Measurements from ENCODE around the gene DOLK.

DOLK gene

GRCh38 chr9:128906741-128907140 lies 40.7 kb downstream of the DOLK start:
- no peak for DNase-seq (ENCODE audit: low read depth)

GRCh38 chr9:128905964-128906363 lies 41.4 kb downstream of the DOLK start:
- DNase-seq (ENCODE audit: low read depth), result no peak

- no peak for DNase-seq (ENCODE audit: low read depth)
These were observed 43.4 kb downstream of the DOLK start for GRCh38 chr9:128903871-128904620.

- no peak for DNase-seq (ENCODE audit: low read depth)
These were observed 44.3 kb downstream of the DOLK start for GRCh38 chr9:128903079-128903461.

- DNase-seq (ENCODE audit: low read depth), result no peak
These were observed 44.9 kb downstream of the DOLK start for GRCh38 chr9:128902351-128903078.

- no peak for DNase-seq (ENCODE audit: low read depth)
These were observed 45.6 kb downstream of the DOLK start for GRCh38 chr9:128901822-128902221.

GRCh38 chr9:128901379-128901778 lies 46.0 kb downstream of the DOLK start:
- DNase-seq (ENCODE audit: low read depth), result no peak

GRCh38 chr9:128899566-128900322 lies 47.7 kb downstream of the DOLK start:
- no peak for DNase-seq (ENCODE audit: low read depth)

- no peak for DNase-seq (ENCODE audit: low read depth)
These were observed 48.4 kb downstream of the DOLK start for GRCh38 chr9:128898845-128899565.

- no peak for DNase-seq (ENCODE audit: low read depth)
These were observed 49.0 kb downstream of the DOLK start for GRCh38 chr9:128898382-128898781.

- DNase-seq (ENCODE audit: low read depth), result no peak
These were observed 51.8 kb downstream of the DOLK start for GRCh38 chr9:128895556-128895955.

Data from HS-5 (cell line).